GM18951 (cell line): ENCODE results near the gene HK1.

Experiments used
- POLR2A ChIP-seq: IDR thresholded peaks from 4 replicates; pipeline ENCODE4 v1.6.1; 2011; ENCODE audit warnings: mild to moderate bottlenecking; ENCODE audit not compliant: insufficient read length, insufficient read depth; ENCODE audit errors: extremely low read depth
- in situ Hi-C: fragments of 300-500 bp; cut with MboI; formaldehyde crosslinking; loops from one replicate; pipeline ENCODE4 v1.12.0; 2022; ENCODE audit warnings: low sequenced_read_pairs, mixed read lengths, inconsistent platforms; ENCODE audit not compliant: unreplicated experiment

HK1 gene

GRCh38 chr10:69392481-69393000 lies 114.2 kb downstream of the HK1 start:
- in situ Hi-C loops = loop anchor here (25.0 kb wide), 1 partner anchor 405 kb away; the partner anchor contains the start of gene KIFBP
- no peak for TF ChIP-seq POLR2A

DNA sequence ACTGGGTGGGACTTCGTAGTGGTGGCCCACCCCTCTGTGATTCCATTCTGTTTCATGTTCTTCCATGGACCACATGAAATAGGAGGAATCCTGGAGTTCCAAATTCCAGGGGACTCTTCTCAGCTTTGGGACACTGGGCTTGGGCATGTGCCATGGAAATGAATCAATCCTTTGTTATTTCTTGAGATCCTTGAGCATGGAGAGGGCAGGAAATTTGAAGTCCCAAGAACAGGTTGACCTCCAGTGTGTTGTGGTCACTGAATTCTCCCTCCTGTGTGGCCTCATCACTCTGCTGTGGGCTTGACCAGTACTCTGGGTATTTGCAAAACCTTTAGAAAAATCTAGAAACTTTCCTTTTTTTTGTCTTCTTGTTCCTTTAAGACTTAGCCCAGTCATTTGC lies 115.7 kb downstream of the HK1 start:
- in situ Hi-C loops = loop anchor here (25.0 kb wide), 1 partner anchor 407 kb away; the partner anchor contains the start of gene KIFBP

GRCh38 chr10:69397972-69398371 lies 119.7 kb downstream of the HK1 start:
- in situ Hi-C loops = loop anchor here (25.0 kb wide), 1 partner anchor 411 kb away; the partner anchor contains the start of gene KIFBP
- no peak for TF ChIP-seq POLR2A

More for the DNA sequence above, 115.7 kb downstream of the HK1 start:
- no peak for TF ChIP-seq POLR2A

GRCh38 chr10:69398466-69398865 lies 120.2 kb downstream of the HK1 start:
- in situ Hi-C loops = loop anchor here (25.0 kb wide), 1 partner anchor 411 kb away; the partner anchor contains the start of gene KIFBP
- TF ChIP-seq POLR2A = no peak

- in situ Hi-C loops = no loop called here
- no peak for TF ChIP-seq POLR2A
Observed at GRCh38 chr10:69400936-69401335, 122.6 kb downstream of the HK1 start.

GRCh38 chr10:69401416-69401815 lies 123.1 kb downstream of the HK1 start:
- TF ChIP-seq POLR2A = no peak
- in situ Hi-C loops = no loop called here

DNA sequence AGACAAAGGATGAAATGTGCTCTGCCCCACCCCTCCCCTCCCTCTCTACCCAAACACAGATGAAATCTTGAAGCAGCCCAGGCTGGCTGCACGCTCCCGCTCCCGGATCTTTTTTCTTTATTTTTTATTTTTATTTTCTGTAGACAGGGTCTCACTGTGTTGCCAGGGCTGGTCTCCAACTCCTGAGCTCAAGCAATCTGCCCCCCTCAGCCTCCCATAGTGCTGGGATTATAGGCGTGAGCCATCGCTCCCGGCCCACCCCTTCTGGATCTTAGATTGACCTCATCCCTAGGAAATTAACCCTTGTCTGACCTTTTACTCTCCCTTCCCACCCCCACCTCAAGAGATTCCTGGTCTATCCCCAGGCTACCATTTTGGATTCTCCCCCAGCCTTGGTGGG lies 124.1 kb downstream of the HK1 start:
- in situ Hi-C loops = no loop called here

GRCh38 chr10:69403066-69403465 lies 124.8 kb downstream of the HK1 start:
- in situ Hi-C loops = no loop called here
- TF ChIP-seq POLR2A = no peak

More for the DNA sequence above, 124.1 kb downstream of the HK1 start:
- no peak for TF ChIP-seq POLR2A

GRCh38 chr10:69403519-69403918 lies 125.2 kb downstream of the HK1 start:
- in situ Hi-C loops = no loop called here
- TF ChIP-seq POLR2A = no peak

- in situ Hi-C loops = no loop called here
Observed at GRCh38 chr10:69404786-69405185, 126.5 kb downstream of the HK1 start.

GRCh38 chr10:69405221-69405620 lies 126.9 kb downstream of the HK1 start:
- no peak for TF ChIP-seq POLR2A
- in situ Hi-C loops = no loop called here

More at GRCh38 chr10:69404786-69405185, 126.5 kb downstream of the HK1 start:
- no peak for TF ChIP-seq POLR2A

GRCh38 chr10:69406302-69406811 lies 128.1 kb downstream of the HK1 start:
- in situ Hi-C loops = no loop called here

DNA sequence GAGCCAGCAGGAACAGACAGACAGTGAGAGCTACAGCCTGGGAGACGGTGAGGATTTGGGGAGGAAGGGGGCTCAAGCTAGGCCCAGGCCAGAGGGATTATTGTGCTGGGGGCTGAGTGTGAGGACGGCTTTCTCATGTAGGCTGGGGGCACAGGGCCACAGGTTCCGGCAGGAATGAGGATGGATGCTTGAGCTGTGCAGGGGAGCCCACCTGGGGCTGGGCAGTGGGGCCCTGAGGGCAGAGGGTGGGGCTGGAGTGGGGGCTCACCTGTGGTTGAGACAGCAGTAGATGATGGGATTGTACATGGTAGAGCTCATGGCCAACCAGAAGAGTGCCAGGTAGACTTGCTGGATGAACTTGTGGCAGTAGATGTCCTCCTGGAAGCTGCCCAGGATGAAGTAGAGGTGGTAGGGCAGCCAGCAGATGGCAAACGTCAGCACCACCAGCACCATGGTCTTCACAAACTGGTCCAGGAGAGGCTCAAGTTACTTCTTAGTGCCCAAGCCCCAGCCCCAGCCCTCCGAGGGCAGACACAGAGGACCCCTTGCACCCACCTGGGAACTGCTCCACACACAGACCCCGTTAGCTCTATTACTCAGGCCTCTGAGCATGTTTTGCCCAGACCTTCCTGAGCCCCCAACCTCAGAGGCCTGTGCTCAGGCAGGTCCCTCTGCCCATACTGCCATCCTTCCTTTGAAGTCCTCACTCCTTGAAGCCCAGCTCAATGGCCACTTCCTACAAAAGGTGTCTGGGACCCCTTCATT lies 128.7 kb downstream of the HK1 start:
- no peak for TF ChIP-seq POLR2A
- in situ Hi-C loops = no loop called here

More at GRCh38 chr10:69406302-69406811, 128.1 kb downstream of the HK1 start:
- no peak for TF ChIP-seq POLR2A
